Peyer's patch (tissue), 4 donors: ENCODE results near the gene CSNK1G1. TPM values are rescaled to one million over a fixed set of nuclear protein-coding genes. Genes with fewer than 3 reads are reported as not detected.

Experiments used
- DNase-seq, 3 donors: peaks; one replicate each; pipeline ENCODE4 v3.0.0-alpha.2; 2017 to 2019
- H3K27ac ChIP-seq, 4 donors: fragments of 200-600 bp; sonication (generic); one replicate each; pipeline ENCODE4 v1.5.1; 2016 to 2019
- H3K27me3 ChIP-seq, 2 donors: fragments of 200-600 bp; sonication (generic); one replicate each; pipeline ENCODE4 v1.5.1; 2019
- H3K36me3 ChIP-seq, 3 donors: fragments of 200-600 bp; sonication (generic); one replicate each; pipeline ENCODE4 v1.5.1; 2016 to 2019
- H3K4me1 ChIP-seq, 4 donors: fragments of 200-600 bp; sonication (generic); one replicate each; pipeline ENCODE4 v1.5.1; 2016 to 2019
- H3K4me3 ChIP-seq, 4 donors: fragments of 200-600 bp; sonication (generic); 1 replicate in 3 of 4; 2 replicates in 1 of 4; pipeline ENCODE4 v1.5.1; 2016 to 2019; ENCODE audit warnings: mild to moderate bottlenecking in 1 of 4
- H3K9me3 ChIP-seq, 4 donors: fragments of 200-600 bp; sonication (generic); one replicate each; pipeline ENCODE4 v1.5.1; 2016 to 2019; ENCODE audit warnings: mild to moderate bottlenecking in 1 of 4
- CTCF ChIP-seq, 6 experiments: fragments of 450-650 bp in 4 of 6; fragments of 200-600 bp in 2 of 6; sonication (generic) in 1 of 6; IDR thresholded peaks; one replicate each; pipeline ENCODE4 v1.5.1; 2017 to 2019; ENCODE audit warnings: antibody characterized with exemption in 6 of 6, mild to moderate bottlenecking in 3 of 6, moderate library complexity in 1 of 6
- POLR2A ChIP-seq, 2 donors: fragments of 450-650 bp; IDR thresholded peaks; one replicate each; pipeline ENCODE4 v1.5.1; 2017; ENCODE audit warnings: antibody characterized with exemption in 2 of 2, mild to moderate bottlenecking in 2 of 2, moderate library complexity in 2 of 2
- total RNA-seq, 4 donors: library from RNA; depleted of rRNA; stranded (reverse); fragments of >200 nt; gene quantifications; one replicate each; pipeline ENCODE4 v1.1.0, GENCODE V29; 2016

CSNK1G1 gene
- total RNA-seq, 4 donors from 2014 or later, result 12.3 to 36.5 (median 24.2) TPM

- Histone ChIP-seq H3K9me3 (no peaks in the 10 kb centered on the region), H3K36me3 (no peaks in the 10 kb centered on the region), H3K27me3 (no peaks in the 10 kb centered on the region), H3K4me1 (peaks cover 0 to 6% (median 0%) of the 10 kb centered on the region in 4 donors), H3K27ac (no peak overlapping the region), H3K4me3 (no peak overlapping the region)
- DNase-seq, result no peak
- TF ChIP-seq POLR2A (IDR thresholded peaks at IDR 0.05), result no peak
- no peak for TF ChIP-seq CTCF (IDR thresholded peaks at IDR 0.05)
Measured at GRCh38 chr15:64264502-64264901, 91.5 kb downstream of the CSNK1G1 start.

- TF ChIP-seq CTCF (IDR thresholded peaks at IDR 0.05), result no peak
- TF ChIP-seq POLR2A (IDR thresholded peaks at IDR 0.05), result no peak
- no peak for DNase-seq
- Histone ChIP-seq H3K9me3 (no peaks in the 10 kb centered on the region), H3K4me1 (peaks cover 0 to 6% (median 0%) of the 10 kb centered on the region in 4 donors), H3K4me3 (no peak overlapping the region), H3K27me3 (no peaks in the 10 kb centered on the region), H3K36me3 (no peaks in the 10 kb centered on the region), H3K27ac (no peak overlapping the region)
Measured at GRCh38 chr15:64263567-64263966, 92.4 kb downstream of the CSNK1G1 start.

GRCh38 chr15:64256051-64256450 lies 99.9 kb downstream of the CSNK1G1 start:
- no peak overlapping the region for H3K4me3 ChIP-seq
- no peak for TF ChIP-seq POLR2A (IDR thresholded peaks at IDR 0.05)
- no peak for TF ChIP-seq CTCF (IDR thresholded peaks at IDR 0.05)
- no peaks in the 10 kb centered on the region for H3K27me3 ChIP-seq
- no peak for DNase-seq
- H3K9me3 ChIP-seq, result no peaks in the 10 kb centered on the region
- no peaks in the 10 kb centered on the region for H3K36me3 ChIP-seq
- H3K27ac ChIP-seq, result no peak overlapping the region
- no peaks in the 10 kb centered on the region for H3K4me1 ChIP-seq

GRCh38 chr15:64251658-64252057 lies 104.3 kb downstream of the CSNK1G1 start:
- Histone ChIP-seq H3K4me3 (no peak overlapping the region), H3K27ac (no peak overlapping the region), H3K27me3 (no peaks in the 10 kb centered on the region), H3K4me1 (peaks cover 0 to 8% (median 0%) of the 10 kb centered on the region in 4 donors), H3K36me3 (no peaks in the 10 kb centered on the region), H3K9me3 (no peaks in the 10 kb centered on the region)
- no peak for DNase-seq
- TF ChIP-seq CTCF (IDR thresholded peaks at IDR 0.05) (no peak), POLR2A (IDR thresholded peaks at IDR 0.05) (no peak)

- no peak for DNase-seq
- Histone ChIP-seq H3K36me3 (no peaks in the 10 kb centered on the region), H3K27me3 (no peaks in the 10 kb centered on the region), H3K27ac (no peak overlapping the region), H3K9me3 (no peaks in the 10 kb centered on the region), H3K4me1 (peaks cover 0 to 8% (median 0%) of the 10 kb centered on the region in 4 donors), H3K4me3 (no peak overlapping the region)
- TF ChIP-seq CTCF (IDR thresholded peaks at IDR 0.05), result no peak
- no peak for TF ChIP-seq POLR2A (IDR thresholded peaks at IDR 0.05)
Measured at GRCh38 chr15:64251121-64251520, 104.9 kb downstream of the CSNK1G1 start.
